HG03442 (cell line): ENCODE data around the gene COL13A1.

ENCODE experiments used
- ATAC-seq: cut with Tn5 transposase; IDR thresholded peaks from one replicate; pipeline ENCODE4 v1.9.1; 2021; ENCODE audit warnings: mild to moderate bottlenecking, moderate library complexity; ENCODE audit not compliant: unreplicated experiment

COL13A1 gene

DNA sequence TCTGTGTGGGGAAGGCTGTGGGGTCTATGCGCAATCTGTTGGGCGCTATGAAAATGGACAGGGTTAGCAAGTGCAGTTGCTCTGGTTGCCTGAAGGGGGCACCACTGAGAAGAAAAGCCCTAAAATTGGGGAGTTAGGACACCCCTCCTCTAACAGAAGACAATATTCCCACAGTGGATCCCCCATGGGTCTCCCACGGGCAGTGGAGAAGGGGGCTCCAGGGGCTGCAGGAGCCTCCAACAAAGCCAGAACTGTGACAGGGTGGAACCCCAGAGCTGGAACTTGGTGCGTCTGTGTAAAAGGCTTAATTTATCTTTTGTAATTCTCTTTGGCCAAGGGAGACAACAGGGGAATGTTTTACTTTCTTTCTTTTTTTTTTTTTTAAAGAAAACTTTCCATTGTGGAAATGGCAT lies 12.5 kb upstream of the COL13A1 start:
- no peak for ATAC-seq

DNA sequence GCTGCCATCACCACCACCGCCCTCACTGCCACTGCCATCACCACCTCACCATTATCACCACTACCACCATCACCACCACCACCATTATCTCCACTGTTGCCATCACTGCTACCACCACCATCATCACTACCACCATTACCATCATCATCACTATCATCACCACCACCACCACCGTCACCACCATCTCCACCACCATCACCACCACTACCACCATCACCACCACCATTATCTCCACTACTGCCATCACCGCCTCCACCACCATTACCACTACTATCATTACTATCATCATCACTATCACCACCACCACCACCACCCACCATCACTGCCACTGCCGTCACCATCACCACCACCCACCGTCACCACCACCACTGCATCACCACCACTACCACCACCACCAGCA lies 9.9 kb upstream of the COL13A1 start:
- ATAC-seq = no peak

DNA sequence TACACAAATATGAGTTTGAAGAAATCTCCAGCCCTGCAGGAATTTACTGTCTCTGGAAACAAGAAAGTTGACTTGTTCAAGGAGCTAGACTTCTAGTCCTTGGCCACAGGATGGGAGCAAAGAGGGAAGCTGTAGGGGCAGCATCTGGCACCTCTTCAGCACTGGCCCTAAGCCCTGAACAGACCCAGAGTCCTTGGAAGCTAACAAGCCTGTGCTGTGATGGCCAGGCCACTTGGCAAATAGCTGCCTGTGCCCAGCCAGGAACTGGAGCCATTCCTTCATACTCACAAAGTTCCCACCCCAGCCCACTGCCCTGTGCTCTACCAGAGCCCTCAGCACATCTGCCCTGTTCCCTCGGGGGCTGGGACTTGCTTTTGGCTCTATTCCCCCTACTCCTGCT lies 9.4 kb upstream of the COL13A1 start:
- no peak for ATAC-seq

DNA sequence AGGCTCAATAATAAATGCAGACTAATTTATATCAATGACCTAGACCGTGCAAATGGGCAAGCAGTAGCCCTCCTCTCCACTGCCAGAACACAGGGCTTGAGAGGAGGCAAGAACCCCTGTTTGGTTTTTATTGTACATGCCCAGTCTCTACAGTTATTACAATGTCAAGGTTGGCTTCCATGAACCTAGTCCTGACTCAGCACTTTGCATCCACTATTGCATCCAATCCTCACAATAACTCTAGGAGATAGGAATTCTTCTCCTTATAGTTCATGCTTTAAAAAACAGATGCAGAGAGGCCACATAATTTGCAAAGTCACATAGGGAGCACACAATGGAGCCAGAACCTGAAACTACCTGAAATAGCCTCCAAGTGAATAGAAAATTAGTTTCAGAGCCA lies 7.0 kb upstream of the COL13A1 start:
- ATAC-seq = no peak

DNA sequence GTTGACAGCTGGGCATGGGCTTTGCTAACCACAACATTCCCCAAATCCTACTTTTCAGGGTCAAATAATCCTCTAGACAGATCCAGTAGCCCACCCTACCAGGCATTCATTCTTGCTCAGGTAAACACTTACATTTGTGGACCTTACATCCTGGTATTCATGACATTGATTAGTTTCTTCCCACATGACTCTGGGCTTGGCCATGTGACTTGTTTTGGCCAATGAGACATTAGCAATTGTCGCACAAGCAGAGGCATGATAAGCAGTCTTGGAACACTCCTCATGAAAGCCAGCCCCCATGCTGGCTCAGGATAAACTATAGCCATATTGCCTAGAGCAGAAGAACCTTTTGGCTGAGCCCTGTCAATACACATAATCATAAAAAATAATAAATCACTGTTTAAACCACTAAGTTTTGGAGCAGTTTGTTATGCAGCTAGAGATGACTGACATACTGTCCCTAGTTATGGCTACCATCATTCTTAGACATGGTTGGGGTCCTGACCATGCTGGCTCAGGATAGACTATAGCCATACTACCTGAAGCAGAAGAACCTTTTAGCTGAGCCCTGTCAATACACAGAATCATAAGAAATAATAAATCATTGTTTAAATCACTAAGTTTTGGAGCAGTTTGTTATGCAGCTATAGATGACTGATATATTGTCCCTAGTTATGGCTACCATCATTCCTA lies 6.3 kb upstream of the COL13A1 start:
- ATAC-seq = no peak

DNA sequence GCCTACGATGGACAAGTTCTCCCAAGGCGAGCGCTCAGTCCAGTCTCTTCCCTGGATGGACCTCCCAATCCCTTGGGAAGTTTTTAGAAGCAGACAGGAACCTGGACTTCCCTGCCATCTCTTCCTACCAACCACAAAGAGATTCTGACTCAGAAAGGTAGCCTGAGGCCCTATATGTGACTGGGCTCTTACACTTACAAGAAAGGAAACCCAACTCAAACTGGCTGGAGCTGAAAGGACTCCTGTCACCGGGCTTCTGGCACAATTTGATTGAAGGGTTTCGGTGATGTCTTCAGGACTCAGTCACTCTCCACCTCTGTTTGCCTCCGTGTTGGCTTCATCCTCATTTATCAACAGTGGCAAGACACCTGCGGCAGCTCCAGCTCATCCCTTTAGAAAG lies 3.7 kb upstream of the COL13A1 start:
- no peak for ATAC-seq

DNA sequence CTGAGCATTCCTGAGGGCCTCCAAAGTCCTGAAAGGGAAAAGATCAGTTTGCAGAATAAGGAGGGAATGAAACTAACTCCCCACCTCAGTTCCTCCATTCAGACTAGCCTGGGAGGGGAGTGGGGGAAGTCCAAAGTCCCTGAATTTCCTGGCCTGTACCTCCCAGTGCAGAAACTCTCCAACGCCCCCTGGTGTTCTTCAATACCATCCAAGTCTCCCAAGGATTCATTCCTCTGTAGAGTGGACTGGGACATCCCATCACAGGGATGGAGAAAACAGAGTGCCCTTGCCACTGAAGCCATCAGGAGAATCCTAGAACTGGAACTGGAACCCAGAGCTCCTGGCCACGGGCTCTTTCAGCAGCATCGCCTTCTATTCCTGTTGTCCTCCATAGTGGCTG lies 1.6 kb upstream of the COL13A1 start:
- ATAC-seq = no peak

DNA sequence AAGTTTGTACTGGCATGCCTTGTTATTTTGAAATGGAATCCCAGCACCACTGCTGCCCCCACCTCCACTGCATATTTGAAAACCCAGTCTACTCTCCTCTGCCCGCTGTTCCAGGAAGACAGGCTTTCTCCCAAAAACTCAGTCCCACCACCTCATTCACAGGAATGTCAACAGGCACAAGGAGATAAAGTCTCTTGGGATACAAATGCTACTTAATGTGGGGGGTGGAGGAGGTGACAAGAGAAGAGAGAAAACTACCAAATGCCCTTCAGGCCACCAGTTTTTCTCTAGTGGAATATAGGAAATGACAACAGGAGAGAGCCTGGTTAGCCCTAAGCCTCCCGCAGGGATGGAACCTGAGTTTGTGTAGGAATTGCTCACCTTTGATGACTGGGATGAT lies 1.0 kb upstream of the COL13A1 start:
- no peak for ATAC-seq

DNA sequence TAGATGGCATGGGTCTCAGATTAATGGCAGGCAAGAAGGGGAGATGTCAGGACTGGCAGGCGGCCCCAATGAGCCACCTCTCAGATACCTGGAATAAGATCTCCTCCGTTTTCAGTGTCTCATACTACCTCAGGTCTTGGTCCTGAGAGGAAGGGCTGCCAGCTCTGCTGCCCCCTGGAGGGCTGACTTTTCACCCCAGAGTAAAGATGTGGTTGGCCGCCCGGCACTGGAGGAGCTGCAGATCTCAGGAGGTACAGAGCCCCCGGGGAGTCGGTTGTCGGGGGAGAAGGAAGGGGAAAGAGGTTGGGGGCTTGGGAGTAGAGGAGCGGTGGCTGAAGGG lies 642 bp upstream of the COL13A1 start:
- ATAC-seq = no peak

DNA sequence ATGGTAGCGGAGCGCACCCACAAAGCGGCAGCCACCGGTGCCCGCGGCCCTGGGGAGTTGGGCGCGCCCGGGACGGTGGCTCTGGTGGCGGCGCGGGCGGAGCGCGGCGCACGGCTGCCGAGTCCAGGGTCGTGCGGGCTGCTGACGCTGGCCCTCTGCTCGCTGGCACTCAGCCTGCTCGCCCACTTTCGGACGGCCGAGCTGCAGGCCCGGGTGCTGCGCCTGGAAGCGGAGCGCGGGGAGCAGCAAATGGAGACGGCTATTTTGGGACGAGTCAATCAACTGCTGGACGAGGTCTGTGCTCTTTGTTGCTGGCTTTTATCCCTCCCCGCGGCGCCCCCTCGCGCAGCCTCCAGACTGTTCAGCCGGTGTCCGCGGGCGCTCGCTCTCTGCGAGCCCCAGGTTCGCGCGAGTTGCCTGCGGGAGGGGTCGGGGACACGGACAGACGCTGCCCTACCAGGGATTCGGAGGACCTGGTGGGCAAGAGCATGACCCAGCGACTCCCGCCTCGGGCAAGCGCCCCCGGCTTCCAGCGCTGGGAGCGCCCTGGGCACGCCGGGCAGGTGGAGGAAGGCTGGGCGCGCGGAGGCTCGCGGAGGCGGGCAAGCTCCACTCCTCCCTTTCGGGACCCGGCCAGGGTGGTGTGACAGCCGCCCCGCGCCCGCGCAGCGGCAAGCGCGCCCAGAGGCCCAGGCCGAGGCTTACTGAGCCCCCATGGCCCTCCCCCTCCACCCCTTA lies 887 bp downstream of the COL13A1 start:
- no peak for ATAC-seq

DNA sequence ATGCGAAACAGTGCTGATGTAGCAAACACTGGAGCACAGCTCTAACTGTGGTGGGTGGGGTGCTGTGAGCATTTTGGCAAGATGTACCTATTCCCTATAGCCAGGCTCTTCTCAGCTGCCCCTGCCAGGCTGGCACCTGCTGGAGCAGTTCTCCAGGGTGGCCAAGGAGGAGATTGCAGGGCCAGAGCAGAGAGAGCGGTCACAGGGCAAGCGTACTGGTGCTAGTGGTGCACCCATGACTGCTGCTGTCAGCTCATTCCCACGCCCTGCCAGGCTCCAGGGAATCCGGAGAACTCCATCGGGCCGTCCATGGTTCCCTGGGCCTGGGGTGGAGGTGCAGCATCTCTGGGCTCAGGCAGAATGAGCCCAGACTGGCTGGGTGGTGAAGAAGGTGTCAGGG lies 2.1 kb downstream of the COL13A1 start:
- no peak for ATAC-seq

DNA sequence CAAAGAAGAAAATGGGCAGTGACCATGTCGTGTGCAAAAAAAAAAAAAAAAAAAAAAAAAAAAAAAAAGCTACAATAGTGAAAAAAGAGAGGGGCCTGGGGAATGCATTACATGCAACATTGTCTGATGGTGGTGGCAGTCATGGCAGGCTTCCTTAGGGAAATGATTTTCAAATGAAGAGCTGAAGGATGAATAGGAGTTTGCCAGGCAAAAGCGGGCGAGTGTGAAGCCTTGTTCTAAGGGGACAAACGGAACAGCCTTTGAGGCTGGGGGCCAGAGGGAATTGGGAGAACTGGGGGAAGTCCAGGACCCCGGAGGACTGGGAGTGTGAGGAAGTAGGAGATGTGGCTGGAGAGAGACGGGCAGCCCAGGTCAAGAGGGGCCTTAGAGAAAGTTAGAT lies 3.1 kb downstream of the COL13A1 start:
- ATAC-seq = no peak

DNA sequence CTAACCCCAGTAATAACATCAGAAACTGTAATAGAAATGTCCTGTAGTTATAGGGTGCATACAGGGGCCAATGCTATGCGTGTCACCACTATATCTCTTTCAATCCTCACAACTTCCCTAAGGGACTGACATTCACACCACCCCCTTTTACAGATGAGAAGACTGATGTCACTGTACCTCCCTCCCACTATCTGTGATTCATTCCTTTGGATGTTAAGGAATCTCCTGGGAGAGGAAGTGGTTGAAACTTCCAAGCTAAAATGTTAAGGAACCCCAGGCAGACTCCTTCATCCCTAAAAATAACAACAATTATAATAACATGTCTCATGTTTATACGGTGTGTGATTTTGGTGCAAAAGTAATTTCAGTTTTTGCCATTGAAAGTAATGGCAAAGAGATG lies 5.4 kb downstream of the COL13A1 start:
- no peak for ATAC-seq

DNA sequence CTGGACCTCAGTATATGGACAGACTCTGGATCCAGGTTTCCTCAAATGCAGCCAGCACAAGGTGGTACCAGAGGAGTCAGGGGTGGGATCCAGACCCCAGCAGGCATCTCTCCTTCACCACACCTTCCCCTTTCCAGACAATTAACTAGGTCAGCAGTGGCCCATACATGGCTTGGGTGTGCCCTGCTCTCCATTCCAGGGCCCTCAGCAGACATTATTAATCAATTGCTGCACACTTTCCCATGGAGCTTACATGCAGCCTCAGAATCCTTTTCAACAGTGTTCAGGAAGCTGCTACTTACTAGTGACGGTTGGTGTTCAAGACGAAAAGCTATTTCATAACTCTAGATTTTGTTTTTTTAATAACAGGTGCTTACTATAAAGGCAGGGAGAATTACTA lies 6.0 kb downstream of the COL13A1 start:
- no peak for ATAC-seq

DNA sequence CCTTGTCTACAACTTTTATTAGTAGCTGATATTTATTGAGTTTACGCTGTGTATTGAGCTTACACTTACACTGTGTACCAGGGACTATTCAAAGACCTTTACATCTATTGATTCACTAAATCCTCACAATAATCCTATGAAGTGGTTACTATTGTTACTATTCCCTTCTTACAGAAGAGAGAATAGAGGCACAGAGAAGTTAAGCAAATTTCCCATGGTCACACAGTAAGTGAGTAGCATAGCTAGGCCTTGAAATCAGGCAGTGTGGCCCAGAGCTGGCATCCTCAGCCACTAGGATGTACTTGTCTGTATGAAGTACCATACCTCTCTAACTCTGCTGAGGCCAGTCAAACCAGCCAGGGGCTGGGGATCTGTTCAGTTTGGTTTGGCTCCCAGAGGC lies 7.6 kb downstream of the COL13A1 start:
- no peak for ATAC-seq

DNA sequence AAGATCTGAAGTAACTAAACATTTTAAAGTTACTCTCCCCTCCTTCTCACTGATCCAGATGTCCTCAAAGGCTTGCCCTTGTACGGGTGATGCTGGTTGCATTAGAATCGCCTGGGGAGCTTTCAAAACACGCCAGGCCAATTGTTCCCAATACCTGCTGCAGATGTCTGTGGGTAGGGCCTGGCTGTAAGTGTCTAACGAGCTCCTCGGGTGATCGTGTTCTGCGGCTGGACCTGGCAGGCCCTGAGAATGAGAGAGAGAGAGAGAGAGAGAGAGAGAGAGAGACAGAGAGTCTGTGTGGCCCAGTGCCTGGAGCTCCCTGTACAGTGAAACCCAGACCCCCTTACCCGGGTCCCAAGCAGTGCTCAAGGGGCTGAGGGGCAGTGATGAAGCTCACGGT lies 8.4 kb downstream of the COL13A1 start:
- no peak for ATAC-seq

DNA sequence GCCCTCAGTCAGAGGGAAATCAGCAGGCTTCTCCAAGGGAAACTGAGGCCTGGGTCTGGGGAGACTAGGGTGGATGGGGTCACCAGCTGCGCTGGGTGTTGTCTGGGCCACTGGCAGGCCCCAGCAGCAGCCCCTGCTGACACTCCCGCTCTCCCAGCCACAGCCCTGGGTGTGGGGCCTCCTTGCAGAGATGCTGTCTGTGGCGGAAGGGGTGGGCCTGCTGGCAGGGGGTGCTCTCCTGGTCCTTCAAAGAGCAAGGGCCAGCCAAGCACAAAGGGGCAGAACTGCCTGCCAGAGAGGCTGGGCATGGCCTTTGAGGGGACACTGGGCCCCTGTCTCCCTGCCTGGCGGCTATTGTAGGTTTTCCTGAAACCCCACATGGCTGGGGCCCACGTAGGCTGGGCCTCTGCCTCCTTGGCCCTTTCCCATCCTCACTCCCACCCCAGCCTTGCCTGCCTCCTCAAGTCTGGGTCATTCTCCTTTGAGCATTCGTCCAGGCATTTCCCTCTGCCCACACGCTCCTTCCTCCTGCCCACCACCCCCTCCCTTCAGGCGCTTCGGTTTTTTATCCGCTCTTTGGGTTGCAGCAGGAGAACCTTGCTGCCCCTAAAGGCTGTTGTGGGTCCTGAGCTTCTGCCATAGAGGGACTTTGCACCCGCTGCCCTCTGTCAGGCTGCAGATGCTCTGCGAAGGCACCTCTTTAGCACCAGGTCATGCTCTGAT lies 9.1 kb downstream of the COL13A1 start:
- ATAC-seq = no peak

DNA sequence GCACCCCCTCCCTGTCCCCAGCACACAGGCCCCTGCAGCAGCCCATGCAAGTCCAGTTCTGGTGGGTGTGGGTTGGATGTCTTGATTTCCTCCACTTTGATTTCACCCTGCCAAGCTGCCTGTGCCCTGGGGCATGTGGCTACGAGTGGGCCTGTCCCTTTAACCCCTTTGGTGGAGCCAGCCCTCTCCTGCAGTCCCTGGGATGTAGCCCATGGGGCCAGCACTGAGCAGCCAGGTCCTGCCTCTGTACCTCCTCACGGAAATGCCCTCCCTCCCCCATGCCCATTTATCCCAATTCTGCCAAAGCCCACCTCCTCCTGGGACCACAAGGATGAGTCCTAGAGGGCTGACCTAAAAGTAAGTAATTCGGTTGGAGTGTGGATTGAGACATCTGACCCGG lies 11.9 kb downstream of the COL13A1 start:
- no peak for ATAC-seq

DNA sequence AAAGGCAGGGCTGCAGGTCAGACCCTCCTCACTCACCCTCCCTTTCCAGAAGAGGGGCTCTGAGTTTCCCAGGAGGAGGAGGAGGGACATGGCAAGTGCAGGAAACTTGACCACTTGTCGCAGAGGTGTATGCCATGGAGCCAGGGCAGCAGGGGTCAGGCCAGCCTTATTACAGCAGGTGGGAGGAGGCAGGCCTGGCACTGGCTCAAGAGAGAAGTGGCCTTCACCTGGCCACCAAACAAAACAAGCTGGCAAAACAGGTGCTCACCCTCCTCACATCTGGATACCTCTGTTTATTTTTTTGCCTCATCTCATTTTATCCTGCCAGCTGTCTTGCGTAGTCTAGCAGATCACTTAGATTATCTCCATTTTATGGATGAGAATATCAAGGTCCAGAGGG lies 12.5 kb downstream of the COL13A1 start:
- ATAC-seq = no peak

DNA sequence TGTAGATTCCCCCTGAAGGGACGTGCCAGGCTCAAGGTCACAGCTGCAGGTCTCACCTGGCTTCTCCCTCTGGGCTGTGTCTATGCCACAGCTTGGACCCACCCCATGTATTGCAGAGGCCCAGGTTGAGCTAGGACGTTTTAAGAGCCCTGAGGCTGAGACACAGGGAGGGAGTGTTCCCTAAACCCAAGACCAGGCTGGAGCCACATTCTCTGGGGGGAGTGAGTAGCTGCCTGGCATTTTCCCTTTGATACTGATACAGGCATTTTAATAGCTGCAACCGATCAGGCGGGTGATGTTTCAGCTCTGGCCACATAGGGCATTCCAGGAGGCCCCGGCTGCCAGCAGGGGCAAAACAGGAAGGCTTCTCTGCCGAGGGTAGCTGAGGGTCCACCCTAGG lies 13.4 kb downstream of the COL13A1 start:
- ATAC-seq = no peak

DNA sequence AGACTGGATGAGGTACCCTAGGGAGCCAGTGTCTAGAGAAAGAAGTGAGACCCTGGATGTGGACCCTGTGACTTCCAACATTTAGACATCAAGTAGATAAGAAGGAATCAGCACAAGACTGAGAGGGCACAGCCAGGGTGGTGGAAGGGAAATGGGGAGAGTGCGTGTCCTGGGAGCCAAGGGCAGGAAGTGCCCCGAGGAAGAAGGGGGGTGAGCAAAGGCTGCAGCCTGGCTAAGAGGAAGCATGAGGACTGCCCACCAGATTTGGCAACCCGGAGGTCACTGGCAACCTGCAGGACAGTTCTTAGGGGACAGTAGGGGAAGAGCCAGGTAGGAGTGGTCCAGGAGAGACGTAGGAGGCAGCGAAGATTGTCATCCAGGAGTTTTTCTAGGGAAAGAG lies 14.8 kb downstream of the COL13A1 start:
- no peak for ATAC-seq

DNA sequence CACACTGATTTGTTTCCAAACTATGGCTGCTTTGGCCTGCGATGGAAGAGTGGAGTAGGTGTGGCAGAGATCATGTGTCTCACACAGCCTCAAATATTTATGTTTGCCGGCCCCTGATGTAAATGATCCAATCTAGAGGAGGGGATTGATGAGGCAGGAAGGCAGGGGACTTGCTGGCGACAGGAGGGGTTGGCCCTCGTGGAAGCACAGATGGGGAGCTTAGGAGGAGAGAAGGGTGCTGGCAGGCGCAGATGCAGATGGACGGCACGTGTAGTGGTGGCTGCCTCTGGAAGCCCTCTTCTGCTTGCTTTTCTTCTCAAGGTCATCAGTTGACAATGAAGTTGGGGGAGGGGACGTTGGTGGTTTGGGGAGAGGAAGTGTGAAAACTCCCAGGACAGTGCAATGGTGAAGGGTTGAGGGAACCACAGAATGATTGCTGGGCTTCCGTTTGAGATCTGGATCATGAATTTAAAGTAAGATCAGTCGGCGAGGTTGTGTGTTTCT lies 15.4 kb downstream of the COL13A1 start:
- ATAC-seq = no peak
